ENCODE measurements around the gene LY9.

DNA sequence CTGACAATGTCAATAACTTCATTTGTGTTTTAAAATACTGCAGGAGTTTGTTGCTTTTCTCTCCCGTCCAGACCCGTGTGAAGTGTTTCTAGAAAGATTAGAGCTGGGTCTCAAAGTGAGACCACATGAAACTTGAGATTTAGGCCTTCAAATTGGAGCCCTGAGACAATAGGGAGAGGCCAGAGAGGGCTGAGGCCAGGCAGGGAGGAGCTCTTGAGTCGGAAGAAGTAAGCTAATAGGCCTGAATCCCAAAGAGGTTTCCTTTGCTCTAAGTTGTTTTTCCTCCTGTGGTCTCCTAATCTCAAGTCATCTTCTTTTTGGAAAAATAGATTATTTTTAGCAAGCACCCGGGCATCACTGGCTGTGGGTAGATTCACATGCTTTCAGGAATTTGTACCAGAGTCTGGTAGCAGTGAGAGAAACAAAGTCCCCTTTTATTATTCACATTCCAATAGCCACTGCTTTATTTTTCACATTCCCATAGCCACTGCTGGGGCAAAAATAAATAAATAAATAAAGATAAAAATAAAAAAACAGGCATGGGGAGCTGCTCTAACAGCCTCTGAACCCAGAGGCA, 41.1 kb downstream of the LY9 start:
- TF ChIP-seq, protein P1, sequence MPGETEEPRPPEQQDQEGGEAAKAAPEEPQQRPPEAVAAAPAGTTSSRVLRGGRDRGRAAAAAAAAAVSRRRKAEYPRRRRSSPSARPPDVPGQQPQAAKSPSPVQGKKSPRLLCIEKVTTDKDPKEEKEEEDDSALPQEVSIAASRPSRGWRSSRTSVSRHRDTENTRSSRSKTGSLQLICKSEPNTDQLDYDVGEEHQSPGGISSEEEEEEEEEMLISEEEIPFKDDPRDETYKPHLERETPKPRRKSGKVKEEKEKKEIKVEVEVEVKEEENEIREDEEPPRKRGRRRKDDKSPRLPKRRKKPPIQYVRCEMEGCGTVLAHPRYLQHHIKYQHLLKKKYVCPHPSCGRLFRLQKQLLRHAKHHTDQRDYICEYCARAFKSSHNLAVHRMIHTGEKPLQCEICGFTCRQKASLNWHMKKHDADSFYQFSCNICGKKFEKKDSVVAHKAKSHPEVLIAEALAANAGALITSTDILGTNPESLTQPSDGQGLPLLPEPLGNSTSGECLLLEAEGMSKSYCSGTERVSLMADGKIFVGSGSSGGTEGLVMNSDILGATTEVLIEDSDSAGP (CRISPR knock-in tag; IDR thresholded peaks at IDR 0.05): no peak
- TF ChIP-seq NR2C2 (CRISPR knock-in tag; IDR thresholded peaks at IDR 0.05): no peak
- no peak for TF ChIP-seq NR2C2 (tag; IDR thresholded peaks at IDR 0.05)
- TF ChIP-seq RAD21 (CRISPR knock-in tag; conservative IDR thresholded peaks at IDR 0.05 in 1 of 2, IDR thresholded peaks at IDR 0.05 in 1 of 2): no peak
- no peak for TF ChIP-seq TCF7 (IDR thresholded peaks at IDR 0.05; ENCODE audit: borderline replicate concordance)
- TF ChIP-seq PRPF4 (IDR thresholded peaks at IDR 0.05; ENCODE audit: insufficient read depth, low read depth, low read length, poor library complexity, severe bottlenecking): no peak
- no peak for TF ChIP-seq ZNF143 (CRISPR knock-in tag; IDR thresholded peaks at IDR 0.05)
- no peak for TF ChIP-seq GABPA (tag; conservative IDR thresholded peaks at IDR 0.05; ENCODE audit: low read depth)
- TF ChIP-seq HCFC1 (IDR thresholded peaks at IDR 0.05; ENCODE audit: low read depth, low read length): no peak
- TF ChIP-seq, protein P2, sequence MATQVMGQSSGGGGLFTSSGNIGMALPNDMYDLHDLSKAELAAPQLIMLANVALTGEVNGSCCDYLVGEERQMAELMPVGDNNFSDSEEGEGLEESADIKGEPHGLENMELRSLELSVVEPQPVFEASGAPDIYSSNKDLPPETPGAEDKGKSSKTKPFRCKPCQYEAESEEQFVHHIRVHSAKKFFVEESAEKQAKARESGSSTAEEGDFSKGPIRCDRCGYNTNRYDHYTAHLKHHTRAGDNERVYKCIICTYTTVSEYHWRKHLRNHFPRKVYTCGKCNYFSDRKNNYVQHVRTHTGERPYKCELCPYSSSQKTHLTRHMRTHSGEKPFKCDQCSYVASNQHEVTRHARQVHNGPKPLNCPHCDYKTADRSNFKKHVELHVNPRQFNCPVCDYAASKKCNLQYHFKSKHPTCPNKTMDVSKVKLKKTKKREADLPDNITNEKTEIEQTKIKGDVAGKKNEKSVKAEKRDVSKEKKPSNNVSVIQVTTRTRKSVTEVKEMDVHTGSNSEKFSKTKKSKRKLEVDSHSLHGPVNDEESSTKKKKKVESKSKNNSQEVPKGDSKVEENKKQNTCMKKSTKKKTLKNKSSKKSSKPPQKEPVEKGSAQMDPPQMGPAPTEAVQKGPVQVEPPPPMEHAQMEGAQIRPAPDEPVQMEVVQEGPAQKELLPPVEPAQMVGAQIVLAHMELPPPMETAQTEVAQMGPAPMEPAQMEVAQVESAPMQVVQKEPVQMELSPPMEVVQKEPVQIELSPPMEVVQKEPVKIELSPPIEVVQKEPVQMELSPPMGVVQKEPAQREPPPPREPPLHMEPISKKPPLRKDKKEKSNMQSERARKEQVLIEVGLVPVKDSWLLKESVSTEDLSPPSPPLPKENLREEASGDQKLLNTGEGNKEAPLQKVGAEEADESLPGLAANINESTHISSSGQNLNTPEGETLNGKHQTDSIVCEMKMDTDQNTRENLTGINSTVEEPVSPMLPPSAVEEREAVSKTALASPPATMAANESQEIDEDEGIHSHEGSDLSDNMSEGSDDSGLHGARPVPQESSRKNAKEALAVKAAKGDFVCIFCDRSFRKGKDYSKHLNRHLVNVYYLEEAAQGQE (IDR thresholded peaks at IDR 0.05; ENCODE audit: borderline replicate concordance): no peak
- TF ChIP-seq, protein P2 (CRISPR knock-in tag; IDR thresholded peaks at IDR 0.05; ENCODE audit: low read depth): no peak
- no peak for TF ChIP-seq ZNF766 (CRISPR knock-in tag; conservative IDR thresholded peaks at IDR 0.05)
- no peak for TF ChIP-seq TAF1 (IDR thresholded peaks at IDR 0.05; ENCODE audit: control insufficient read depth, extremely low read depth, insufficient read depth, low read length, severe bottlenecking)

Data from K562 (cell line).